Caco-2 (cell line): Measurements from ENCODE around the gene BUB1. TPM values are rescaled to one million over a fixed set of nuclear protein-coding genes. Genes with fewer than 3 reads are reported as not detected.

ENCODE experiments used
- BruUV-seq: library from RNA; stranded (reverse); fragments of 400-500 nt; replicated peaks from 2 replicates; lab custom pipeline; 2021; lab: Mats Ljungman, UMichigan
- CTCF ChIA-PET: fragments of 300-600 bp; sonication (Branson Sonifier 250); formaldehyde crosslinking; loops from one replicate; lab custom pipeline; 2022; ENCODE audit warnings: antibody characterized with exemption; lab: Charles Lee
- POLR2A ChIA-PET: fragments of 300-600 bp; sonication (Branson Sonifier 250); formaldehyde crosslinking; loops from one replicate; lab custom pipeline; 2022; ENCODE audit warnings: antibody characterized with exemption; lab: Charles Lee
- DNase-seq, 2 experiments: peaks; one replicate each; pipeline versions ENCODE4 v3.0.0 to v3.0.0-alpha.2; 2020 to 2022
- H3K27me3 ChIP-seq: replicated peaks from 2 replicates; pipeline ENCODE4 v1.6.0; 2011; ENCODE audit warnings: low read length; ENCODE audit not compliant: control insufficient read depth, insufficient read depth
- H3K36me3 ChIP-seq: 2 replicates; pipeline ENCODE4 v1.5.1; 2011; ENCODE audit warnings: low read length; ENCODE audit not compliant: control insufficient read depth, insufficient read depth
- H3K4me1 ChIP-seq: fragments of 250-450 bp; sonication (Bioruptor Pico); 2 replicates; pipeline ENCODE4 v1.5.1; 2020; ENCODE audit warnings: mild to moderate bottlenecking
- H3K4me3 ChIP-seq: 2 replicates; pipeline ENCODE4 v1.5.1; 2011; ENCODE audit warnings: low read depth, mild to moderate bottlenecking, control low read depth, low read length
- H3K9me3 ChIP-seq: fragments of 250-450 bp; sonication (Bioruptor Pico); 2 replicates; pipeline ENCODE4 v1.5.1; 2020; ENCODE audit warnings: mild to moderate bottlenecking, moderate library complexity
- H3K27ac Mint-ChIP-seq: one replicate; pipeline ENCODE4 v1.8.0; 2022; ENCODE audit warnings: mixed read lengths; ENCODE audit not compliant: unreplicated experiment
- H3K27me3 Mint-ChIP-seq: one replicate; pipeline ENCODE4 v1.8.0; 2022; ENCODE audit warnings: mixed read lengths; ENCODE audit not compliant: insufficient read depth, unreplicated experiment
- H3K36me3 Mint-ChIP-seq: one replicate; pipeline ENCODE4 v1.8.0; 2022; ENCODE audit warnings: mild to moderate bottlenecking, mixed read lengths; ENCODE audit not compliant: insufficient read depth, unreplicated experiment
- H3K4me1 Mint-ChIP-seq: one replicate; pipeline ENCODE4 v1.8.0; 2022; ENCODE audit warnings: low read depth, mixed read lengths; ENCODE audit not compliant: unreplicated experiment
- H3K4me3 Mint-ChIP-seq: one replicate; pipeline ENCODE4 v1.8.0; 2022; ENCODE audit warnings: mild to moderate bottlenecking, moderate library complexity, mixed read lengths; ENCODE audit not compliant: unreplicated experiment
- H3K9me3 Mint-ChIP-seq: one replicate; pipeline ENCODE4 v1.8.0; 2022; ENCODE audit warnings: mixed read lengths; ENCODE audit not compliant: unreplicated experiment
- CTCF ChIP-seq, 2 experiments: fragments of 200-600 bp in 1 of 2; IDR thresholded peaks; 1 replicate in 1 of 2; 2 replicates in 1 of 2; pipeline versions ENCODE4 v1.5.1 to v1.8.0; 2011 to 2022; ENCODE audit warnings: antibody characterized with exemption in 1 of 2, control low read depth in 1 of 2, inconsistent platforms in 1 of 2, low read depth in 1 of 2, low read length in 1 of 2, mild to moderate bottlenecking in 1 of 2, moderate library complexity in 1 of 2; ENCODE audit not compliant: insufficient read depth in 1 of 2, severe bottlenecking in 1 of 2, unreplicated experiment in 1 of 2
- intact Hi-C: fragments of 100-400 bp; cut with micrococcal nuclease; formaldehyde crosslinking; loops from one replicate; pipeline ENCODE4 v1.10.0; 2022; ENCODE audit not compliant: unreplicated experiment
- total RNA-seq: library from RNA; stranded (reverse); gene quantifications from 2 replicates; pipeline ENCODE4 v1.2.3, GENCODE V29; 2022

The BUB1 gene
- total RNA-seq, 1 experiment from 2014 or later: 60.7 TPM

DNA sequence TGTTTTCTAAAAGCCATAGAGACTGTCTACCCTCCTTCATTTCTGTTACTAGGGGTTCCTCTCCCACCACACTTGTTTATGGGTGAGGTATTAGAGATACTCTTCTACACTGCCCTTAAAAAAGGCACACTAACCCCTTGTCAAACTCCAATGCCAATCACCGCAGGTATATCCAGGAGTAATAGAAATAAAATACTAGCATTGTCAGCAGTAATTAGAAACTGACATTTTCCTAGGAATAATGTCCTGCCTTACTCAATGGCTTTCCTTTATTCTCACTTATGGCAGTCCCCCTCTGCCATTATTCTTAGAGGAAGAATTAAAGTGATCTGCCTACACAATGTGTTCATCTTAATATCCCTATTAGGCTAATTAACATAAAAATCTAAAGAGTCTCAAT lies 5.0 kb upstream of the BUB1 start:
- Histone ChIP-seq H3K36me3 (no peaks in the 10 kb centered on the region), H3K4me3 (no peak overlapping the region), H3K4me1 (no peaks in the 10 kb centered on the region), H3K9me3 (peaks cover 11% of the 10 kb centered on the region; the same call in 1 of the 2 replicates), H3K27me3 (no peaks in the 10 kb centered on the region)
- no peak for DNase-seq
- H3K27ac Mint-ChIP-seq: no peak overlapping the region
- no TSS peak for BruUV-seq
- intact Hi-C loops: no loop called here
- H3K9me3 Mint-ChIP-seq: peaks cover 1% of the 10 kb centered on the region
- H3K4me3 Mint-ChIP-seq: no peak overlapping the region
- H3K4me1 Mint-ChIP-seq: no peaks in the 10 kb centered on the region
- ChIA-PET POLR2A (no interaction called here), CTCF (no interaction called here)
- peaks cover 5% of the 10 kb centered on the region for H3K36me3 Mint-ChIP-seq
- peaks cover 2% of the 10 kb centered on the region for H3K27me3 Mint-ChIP-seq
- no peak for TF ChIP-seq CTCF (IDR thresholded peaks at IDR 0.05; ENCODE audit: insufficient read depth in 1 of 2, low read depth in 1 of 2, low read length in 1 of 2, severe bottlenecking in 1 of 2, unreplicated experiment in 1 of 2)

- Histone ChIP-seq H3K36me3 (no peaks in the 10 kb centered on the region), H3K4me3 (no peak overlapping the region), H3K4me1 (no peaks in the 10 kb centered on the region), H3K9me3 (peaks cover 5% of the 10 kb centered on the region; the same call in 1 of the 2 replicates), H3K27me3 (no peaks in the 10 kb centered on the region)
- H3K36me3 Mint-ChIP-seq: peaks cover 11% of the 10 kb centered on the region
- no peaks in the 10 kb centered on the region for H3K4me1 Mint-ChIP-seq
- no peak overlapping the region for H3K4me3 Mint-ChIP-seq
- POLR2A ChIA-PET: no interaction called here
- peaks cover 2% of the 10 kb centered on the region for H3K27me3 Mint-ChIP-seq
- intact Hi-C loops: no loop called here
- H3K9me3 Mint-ChIP-seq: no peaks in the 10 kb centered on the region
- BruUV-seq: no TSS peak
- H3K27ac Mint-ChIP-seq: no peak overlapping the region
- no peak for TF ChIP-seq CTCF (IDR thresholded peaks at IDR 0.05; ENCODE audit: insufficient read depth in 1 of 2, low read depth in 1 of 2, low read length in 1 of 2, severe bottlenecking in 1 of 2, unreplicated experiment in 1 of 2)
- no peak for DNase-seq
- CTCF ChIA-PET: no interaction called here
These were observed 4.4 kb upstream of the BUB1 start for GRCh38 chr2:110682267-110682666.

DNA sequence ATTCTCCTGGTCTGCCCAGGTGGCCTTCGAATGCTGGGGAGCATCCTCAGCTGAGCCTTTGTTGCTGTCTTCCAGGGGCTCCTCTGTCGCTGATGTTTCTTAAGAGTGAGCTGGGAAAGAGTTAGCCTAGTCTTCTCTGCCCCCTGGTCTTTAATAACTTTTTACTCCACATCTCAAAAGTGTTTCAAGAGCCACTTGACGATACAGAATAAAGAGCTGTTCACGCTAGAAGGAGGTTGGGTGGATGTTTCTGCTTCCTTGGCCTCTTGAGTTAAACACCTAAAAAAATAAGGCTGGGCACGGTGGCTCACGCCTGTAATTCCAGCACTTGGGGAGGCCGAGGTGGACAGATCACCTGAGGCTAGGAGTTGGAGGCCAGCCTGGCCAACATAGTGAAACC lies 2.8 kb upstream of the BUB1 start:
- BruUV-seq: no TSS peak
- ChIA-PET POLR2A (interaction anchor here (0.6 kb wide), 1 partner anchor 17 kb away, joined by 4 read pairs; no protein-coding TSS in a partner anchor), CTCF (interaction anchor here (3.3 kb wide), 1 partner anchor 74 kb away, joined by 10 read pairs; no protein-coding TSS in a partner anchor)
- Histone ChIP-seq H3K4me1 (no peaks in the 10 kb centered on the region), H3K4me3 (no peak overlapping the region), H3K36me3 (no peaks in the 10 kb centered on the region), H3K9me3 (no peaks in the 10 kb centered on the region), H3K27me3 (no peaks in the 10 kb centered on the region)
- no peak for TF ChIP-seq CTCF (IDR thresholded peaks at IDR 0.05; ENCODE audit: insufficient read depth in 1 of 2, low read depth in 1 of 2, low read length in 1 of 2, severe bottlenecking in 1 of 2, unreplicated experiment in 1 of 2)
- DNase-seq: no peak
- H3K27ac Mint-ChIP-seq: no peak overlapping the region
- H3K9me3 Mint-ChIP-seq: no peaks in the 10 kb centered on the region
- H3K27me3 Mint-ChIP-seq: peaks cover 2% of the 10 kb centered on the region
- no peak overlapping the region for H3K4me3 Mint-ChIP-seq
- peaks cover 6% of the 10 kb centered on the region for H3K4me1 Mint-ChIP-seq
- intact Hi-C loops: no loop called here
- H3K36me3 Mint-ChIP-seq: peaks cover 12% of the 10 kb centered on the region
